8988T (cell line): ENCODE results near the gene ARHGEF16.

Source experiments
- DNase-seq: peaks from one replicate; pipeline ENCODE4 v3.0.0; 2011

ARHGEF16 gene

DNA sequence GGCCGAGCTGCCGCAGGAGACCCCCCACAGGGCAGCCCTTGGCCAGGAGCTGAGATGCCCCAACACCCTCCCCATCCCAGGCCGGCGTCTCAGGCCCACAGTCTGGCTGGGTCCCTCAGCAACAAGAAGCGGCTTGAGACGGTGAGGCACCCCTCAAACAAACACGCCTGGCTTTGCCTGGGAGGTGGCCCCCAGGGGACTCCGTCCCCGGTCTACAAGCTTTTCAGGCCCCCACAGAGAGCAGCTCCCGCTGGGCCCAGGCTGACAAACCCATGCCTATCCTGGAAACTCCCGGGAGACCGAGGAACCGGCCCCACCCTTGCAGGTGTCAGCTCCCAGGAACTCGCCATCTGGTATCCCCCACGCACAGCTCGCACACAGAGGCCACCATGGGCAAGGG is 67.0 kb downstream of the ARHGEF16 start:
- no peak for DNase-seq

- DNase-seq: no peak
These were observed 67.6 kb downstream of the ARHGEF16 start for GRCh38 chr1:3522112-3522511.

- DNase-seq: no peak
These were observed 68.2 kb downstream of the ARHGEF16 start for GRCh38 chr1:3522564-3523265.

DNA sequence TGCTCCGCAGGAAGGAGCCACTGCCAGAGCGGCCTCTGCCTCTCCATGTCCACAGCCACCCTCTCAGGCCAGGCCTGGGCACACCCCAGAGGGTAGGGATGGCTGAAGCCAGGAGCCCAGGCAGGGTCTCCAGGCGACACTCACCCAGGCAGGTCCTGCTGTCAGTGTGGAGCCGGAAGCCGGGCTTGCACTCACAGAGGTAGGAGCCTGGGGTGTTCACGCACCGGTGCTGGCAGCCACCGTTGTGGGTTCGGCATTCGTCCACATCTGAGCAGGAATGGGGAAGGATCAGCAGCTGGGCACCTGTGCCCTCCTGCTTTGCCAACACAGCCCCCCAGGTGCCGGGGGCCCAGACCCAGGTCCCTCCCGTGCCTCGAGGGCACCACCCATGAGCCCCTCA is 69.5 kb downstream of the ARHGEF16 start:
- DNase-seq: no peak

GRCh38 chr1:3524556-3525203 is 70.2 kb downstream of the ARHGEF16 start:
- DNase-seq: no peak

DNA sequence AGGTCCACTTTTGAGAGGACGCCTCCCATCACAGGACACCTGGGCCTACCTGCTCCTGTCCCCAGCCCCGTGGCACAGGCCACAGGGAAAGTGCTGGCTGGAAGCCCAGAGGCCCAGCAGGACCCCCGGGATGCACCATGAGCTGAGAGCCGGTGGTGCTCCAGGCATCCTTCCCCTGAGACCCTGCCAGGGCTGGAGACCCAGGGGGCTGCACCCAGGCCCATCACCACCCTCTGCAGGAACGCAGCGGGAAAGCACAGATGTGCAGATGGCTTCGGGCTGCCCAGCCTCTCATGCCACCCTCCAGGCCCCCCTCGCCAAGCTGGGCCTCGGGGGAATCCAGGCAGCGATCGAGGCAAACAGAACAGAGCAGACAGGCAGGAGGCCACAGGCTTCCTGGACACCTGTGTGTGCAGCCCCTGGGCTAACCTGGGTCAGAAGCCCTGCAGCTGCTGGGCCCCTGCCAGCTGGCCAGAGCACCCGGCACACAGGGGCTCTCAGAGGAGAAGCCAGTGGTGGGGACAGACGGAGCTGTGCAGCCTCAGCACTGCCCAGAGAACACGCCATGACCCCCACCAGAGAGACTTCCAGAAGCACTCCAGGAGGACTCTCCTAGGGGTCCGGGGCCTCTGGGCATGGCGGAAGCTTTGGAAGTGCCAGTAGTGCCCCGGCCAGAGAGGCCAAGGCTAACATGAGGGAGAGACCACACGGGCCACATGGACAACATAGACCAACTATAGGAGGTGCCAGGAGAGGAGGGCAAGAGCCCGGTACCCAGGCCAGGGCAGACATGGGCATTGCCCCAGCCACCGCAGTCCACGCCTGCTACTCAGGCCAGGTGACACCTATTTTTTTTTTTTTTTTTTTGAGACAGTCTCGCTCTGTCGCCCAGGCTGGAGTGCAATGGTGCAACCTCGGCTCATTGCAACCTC is 71.4 kb downstream of the ARHGEF16 start:
- DNase-seq: no peak

DNA sequence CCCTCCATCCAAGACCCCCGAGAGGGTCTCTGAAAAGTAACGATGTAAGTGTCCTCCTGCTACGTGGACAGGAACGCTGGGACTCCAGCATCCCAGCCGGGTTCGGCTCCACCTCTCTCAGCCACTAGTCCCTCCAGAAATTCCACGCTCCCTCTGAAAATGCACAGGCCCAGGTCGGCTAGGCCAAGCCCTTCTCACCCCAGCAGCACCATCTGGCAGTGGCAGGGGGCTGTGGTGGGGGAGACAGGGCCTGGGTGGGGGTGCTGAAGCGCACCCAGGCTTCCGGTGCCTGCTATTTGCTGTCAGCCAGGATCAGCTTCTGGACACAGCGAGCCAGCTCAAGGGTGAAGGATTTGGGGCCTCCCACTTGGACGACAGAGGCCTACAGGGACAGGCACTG is 73.3 kb downstream of the ARHGEF16 start:
- no peak for DNase-seq

- DNase-seq: no peak
These were observed 74.7 kb downstream of the ARHGEF16 start for GRCh38 chr1:3529099-3529729.

- DNase-seq: peak; percentile 74
These were observed 75.8 kb downstream of the ARHGEF16 start for GRCh38 chr1:3530086-3530925.
